A673 (cell line): ENCODE measurements around the gene MEF2B.

Experiments used
- EZH2 ChIP-seq: fragments of 200-600 bp; sonication (generic); IDR thresholded peaks from 2 replicates; pipeline ENCODE4 v1.6.1; 2017; ENCODE audit warnings: borderline replicate concordance, low read depth, mild to moderate bottlenecking, mixed read lengths, antibody characterized with exemption, low read length; ENCODE audit not compliant: poor library complexity, severe bottlenecking
- TF ChIP-seq, protein P1 (sequence below): fragments of 300-800, 200-600 bp; sonication (generic); conservative IDR thresholded peaks from 2 replicates; pipeline ENCODE4 v1.5.1; 2017; ENCODE audit warnings: low read depth, mild to moderate bottlenecking, antibody characterized with exemption, low read length, moderate library complexity, mixed read lengths

DNA sequence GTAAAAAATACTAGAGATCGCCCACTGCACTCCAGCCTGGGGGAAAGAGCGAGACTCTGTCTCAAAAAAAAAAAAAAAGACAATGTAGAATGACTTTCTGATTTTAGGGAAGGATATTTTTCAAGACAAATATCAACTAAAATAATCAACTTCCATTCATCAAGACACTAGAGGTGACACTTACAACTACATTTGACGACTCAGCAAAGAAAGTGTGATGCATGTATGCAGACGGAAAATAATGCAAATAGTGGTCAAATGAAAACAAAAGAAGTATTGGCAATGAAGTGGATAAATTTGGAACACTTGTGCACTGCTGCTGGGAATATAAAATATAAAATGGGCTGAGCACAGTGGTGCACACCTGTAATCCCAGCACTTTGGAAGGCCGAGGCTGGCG, 44.0 kb downstream of the MEF2B start:
- TF ChIP-seq, protein P1, sequence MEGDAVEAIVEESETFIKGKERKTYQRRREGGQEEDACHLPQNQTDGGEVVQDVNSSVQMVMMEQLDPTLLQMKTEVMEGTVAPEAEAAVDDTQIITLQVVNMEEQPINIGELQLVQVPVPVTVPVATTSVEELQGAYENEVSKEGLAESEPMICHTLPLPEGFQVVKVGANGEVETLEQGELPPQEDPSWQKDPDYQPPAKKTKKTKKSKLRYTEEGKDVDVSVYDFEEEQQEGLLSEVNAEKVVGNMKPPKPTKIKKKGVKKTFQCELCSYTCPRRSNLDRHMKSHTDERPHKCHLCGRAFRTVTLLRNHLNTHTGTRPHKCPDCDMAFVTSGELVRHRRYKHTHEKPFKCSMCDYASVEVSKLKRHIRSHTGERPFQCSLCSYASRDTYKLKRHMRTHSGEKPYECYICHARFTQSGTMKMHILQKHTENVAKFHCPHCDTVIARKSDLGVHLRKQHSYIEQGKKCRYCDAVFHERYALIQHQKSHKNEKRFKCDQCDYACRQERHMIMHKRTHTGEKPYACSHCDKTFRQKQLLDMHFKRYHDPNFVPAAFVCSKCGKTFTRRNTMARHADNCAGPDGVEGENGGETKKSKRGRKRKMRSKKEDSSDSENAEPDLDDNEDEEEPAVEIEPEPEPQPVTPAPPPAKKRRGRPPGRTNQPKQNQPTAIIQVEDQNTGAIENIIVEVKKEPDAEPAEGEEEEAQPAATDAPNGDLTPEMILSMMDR, result no peak
- no peak for TF ChIP-seq EZH2
